ENCODE results near the gene TCP11.

GRCh38 chr6:35089216-35089934, 51.8 kb downstream of the TCP11 start:
- TF ChIP-seq, protein P1, sequence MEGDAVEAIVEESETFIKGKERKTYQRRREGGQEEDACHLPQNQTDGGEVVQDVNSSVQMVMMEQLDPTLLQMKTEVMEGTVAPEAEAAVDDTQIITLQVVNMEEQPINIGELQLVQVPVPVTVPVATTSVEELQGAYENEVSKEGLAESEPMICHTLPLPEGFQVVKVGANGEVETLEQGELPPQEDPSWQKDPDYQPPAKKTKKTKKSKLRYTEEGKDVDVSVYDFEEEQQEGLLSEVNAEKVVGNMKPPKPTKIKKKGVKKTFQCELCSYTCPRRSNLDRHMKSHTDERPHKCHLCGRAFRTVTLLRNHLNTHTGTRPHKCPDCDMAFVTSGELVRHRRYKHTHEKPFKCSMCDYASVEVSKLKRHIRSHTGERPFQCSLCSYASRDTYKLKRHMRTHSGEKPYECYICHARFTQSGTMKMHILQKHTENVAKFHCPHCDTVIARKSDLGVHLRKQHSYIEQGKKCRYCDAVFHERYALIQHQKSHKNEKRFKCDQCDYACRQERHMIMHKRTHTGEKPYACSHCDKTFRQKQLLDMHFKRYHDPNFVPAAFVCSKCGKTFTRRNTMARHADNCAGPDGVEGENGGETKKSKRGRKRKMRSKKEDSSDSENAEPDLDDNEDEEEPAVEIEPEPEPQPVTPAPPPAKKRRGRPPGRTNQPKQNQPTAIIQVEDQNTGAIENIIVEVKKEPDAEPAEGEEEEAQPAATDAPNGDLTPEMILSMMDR (IDR thresholded peaks at IDR 0.05), result no peak
- TF ChIP-seq POLR2A (IDR thresholded peaks at IDR 0.05), result no peak

Data from vagina (tissue), 2 donors.